SKM-1 (cell line): ENCODE data around the gene MOB4.
"Not testable (repeated sequence)": the region's sequence is repeated elsewhere in the genome, so short reads cannot be mapped to it uniquely, and the experiment has no call there.

Source experiments
- DNase-seq: peaks from one replicate; lab custom pipeline; 2025; ENCODE audit not compliant: unreplicated experiment; lab: John Stamatoyannopoulos, UW

MOB4 gene

GRCh38 chr2:197513915-197514314 lies 2.0 kb upstream of the MOB4 start:
- DNase-seq = no peak

- no peak for DNase-seq
These were observed 1.1 kb upstream of the MOB4 start for GRCh38 chr2:197514754-197515153.

GRCh38 chr2:197515315-197515738 lies 539 bp upstream of the MOB4 start:
- no peak for DNase-seq

GRCh38 chr2:197516393-197516761 lies 511 bp downstream of the MOB4 start:
- DNase-seq = no peak

DNA sequence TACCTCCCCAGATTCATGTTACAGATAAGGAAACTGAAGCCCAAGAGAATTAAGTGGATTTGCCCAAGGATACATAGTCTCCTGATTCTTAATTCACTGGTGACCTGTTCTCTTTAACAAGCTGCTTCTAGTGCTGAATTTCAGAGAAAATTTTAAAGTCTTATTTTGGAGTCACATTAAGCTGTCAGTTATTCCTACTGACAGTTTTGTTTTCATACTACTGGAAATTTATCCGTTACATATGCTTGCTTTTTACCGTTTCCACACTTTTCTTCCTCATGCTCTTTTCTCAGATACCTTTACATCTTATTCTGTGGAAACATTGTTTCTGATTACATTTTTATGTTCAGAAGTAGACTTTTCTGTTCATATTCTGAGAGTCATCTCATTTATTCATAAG lies 1.3 kb downstream of the MOB4 start:
- DNase-seq = no peak

- no peak for DNase-seq
These were observed 22.5 kb downstream of the MOB4 start for GRCh38 chr2:197538412-197538811.

DNA sequence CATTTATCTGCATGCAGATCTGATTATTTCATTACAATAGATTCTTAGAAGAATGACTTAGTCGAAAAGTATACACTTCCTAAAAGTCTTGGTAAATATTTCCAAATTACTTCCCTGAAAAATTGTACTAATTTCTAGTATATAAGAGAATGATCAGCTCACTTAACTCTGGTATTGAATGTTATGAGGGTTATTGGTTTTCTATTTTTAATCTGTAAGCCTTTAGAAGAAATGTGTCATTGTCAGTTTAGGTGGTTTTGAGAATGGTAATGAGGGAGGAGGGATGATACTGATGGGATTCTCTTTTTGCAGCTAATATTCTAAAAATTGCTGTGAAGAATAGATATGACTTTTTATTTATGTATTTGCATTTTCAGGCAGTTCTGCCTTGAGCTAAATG lies 23.9 kb downstream of the MOB4 start:
- DNase-seq = no peak

- DNase-seq = no peak
These were observed 27.3 kb downstream of the MOB4 start for GRCh38 chr2:197543206-197543605.

DNA sequence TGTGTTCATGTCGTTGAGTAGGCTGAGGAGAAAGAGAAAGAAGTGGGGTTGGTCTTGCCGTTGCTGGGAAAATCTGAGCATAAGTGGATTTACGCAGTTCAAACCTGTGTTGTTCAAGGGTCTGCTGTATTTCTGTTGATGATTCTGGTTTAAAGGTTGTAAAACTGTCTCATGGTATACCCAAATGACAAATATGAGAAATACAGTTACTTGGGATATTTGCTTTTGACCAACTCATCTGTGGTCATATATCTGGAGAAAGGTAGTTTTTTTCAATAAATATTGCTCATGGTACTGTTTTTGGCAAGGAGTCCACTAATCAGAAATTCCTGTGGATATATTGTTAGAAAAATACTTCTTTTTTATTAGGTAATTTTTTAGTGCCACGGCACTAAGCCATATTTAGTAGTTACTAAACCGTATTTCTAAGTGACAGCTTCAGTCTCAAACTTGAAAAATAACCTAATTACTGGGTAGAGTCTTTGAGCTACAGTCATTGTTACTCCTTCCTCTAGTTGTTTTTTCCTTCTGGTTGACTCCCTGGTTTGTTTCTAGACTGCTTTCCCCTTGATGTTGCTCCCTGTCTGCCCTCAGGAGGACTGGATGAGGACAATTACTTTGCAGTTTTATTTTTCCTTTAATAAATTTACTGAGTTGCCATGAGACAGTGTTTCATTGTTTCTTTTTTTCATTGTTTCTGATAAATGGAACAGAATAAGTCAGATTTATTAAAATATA lies 31.5 kb downstream of the MOB4 start:
- no peak for DNase-seq

DNA sequence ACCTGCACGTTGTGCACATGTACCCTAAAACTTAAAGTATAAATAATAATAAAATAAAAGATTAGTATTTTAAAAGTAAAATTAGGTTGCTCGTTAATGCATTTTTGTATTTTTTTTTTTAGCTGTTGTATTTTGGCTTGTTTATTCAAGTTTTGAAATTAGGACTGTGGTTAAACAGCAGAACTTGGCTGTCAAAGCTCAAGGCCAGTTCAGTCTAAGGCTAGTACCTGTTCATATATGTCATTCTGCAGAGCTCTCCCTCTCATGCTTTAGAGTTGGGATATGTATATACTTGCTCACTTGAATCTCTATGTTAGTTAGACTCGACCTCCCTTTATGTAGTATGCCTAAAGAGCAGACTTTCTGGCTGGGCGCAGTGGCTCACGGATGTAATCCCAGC lies 32.7 kb downstream of the MOB4 start:
- DNase-seq = no peak

DNA sequence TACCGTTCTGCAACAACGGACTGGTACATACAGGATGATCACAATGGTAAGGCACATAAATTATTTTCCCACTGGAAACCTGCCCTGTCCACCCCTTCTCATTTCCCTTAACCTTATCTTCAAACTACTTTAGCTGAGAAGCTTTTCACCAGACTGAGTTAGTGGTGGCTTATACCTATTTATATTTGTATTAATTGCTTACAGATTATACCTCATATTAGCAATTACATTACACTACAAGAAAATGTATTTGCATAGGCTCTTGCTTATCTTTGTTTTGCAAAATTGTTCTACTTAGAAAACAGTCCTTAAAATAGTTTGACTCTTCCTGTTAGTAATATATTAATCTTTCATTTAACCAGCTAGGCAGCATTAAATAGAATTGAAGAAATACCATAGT lies 35.4 kb downstream of the MOB4 start:
- DNase-seq = not testable (repeated sequence)

DNA sequence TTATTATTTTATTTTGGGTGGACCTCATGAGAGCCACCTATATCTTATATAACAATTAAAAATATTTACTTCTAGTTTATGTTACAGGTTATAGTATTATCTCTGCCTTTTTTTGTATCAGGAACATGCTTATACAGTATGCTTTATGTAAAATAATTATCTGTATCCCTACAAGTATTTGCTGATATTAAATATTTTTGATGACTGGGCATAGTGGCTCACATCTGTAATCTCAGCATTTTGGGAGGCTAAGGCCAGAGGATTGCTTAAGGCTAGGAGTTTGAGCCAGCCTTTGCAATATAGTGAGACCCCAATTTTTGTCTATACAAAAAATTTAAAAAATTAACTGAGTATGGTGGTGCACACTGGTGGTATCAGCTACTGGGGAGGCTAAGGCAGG lies 39.6 kb downstream of the MOB4 start:
- DNase-seq = no peak

DNA sequence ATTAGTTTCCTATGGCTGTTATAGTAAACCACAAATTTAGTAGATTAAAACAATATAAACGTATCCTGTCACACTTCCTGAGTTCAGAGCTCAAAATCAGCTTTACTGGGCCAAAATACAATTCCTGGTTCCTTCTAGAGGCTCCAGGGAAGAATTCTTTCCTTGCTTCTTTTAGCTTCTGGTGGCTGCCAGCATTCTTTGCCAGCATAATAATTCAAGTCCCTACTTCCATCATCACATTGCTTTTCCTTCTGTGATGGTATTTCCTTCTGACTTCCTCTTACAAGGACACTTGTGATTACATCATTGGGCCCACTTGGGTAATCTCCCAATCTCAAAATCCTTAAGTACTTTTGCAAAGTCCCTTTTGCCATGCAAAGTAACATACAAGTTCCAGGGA lies 40.6 kb downstream of the MOB4 start:
- peak; percentile 16 for DNase-seq

- no peak for DNase-seq
These were observed 42.5 kb downstream of the MOB4 start for GRCh38 chr2:197558393-197558792.

DNA sequence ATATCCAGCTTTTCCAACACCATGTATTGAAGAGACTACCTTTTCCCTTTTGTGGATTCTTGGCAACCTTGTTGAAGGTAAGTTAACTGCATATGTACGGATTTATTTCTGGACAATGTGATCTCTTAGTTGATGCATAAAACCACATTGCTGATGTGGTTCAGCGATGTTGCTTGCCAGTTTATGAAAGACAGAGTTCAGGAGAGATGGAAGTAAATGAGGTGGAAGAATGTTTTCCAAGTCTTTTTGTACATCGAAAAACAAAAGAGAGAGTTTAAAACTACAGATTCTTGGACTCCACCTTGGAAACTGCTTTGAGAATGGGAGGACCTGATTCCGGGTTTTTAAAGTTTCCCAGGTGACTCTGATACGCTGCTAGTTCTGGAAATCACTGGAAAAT lies 43.8 kb downstream of the MOB4 start:
- no peak for DNase-seq

GRCh38 chr2:197560146-197560665 lies 44.3 kb downstream of the MOB4 start:
- DNase-seq = no peak

DNA sequence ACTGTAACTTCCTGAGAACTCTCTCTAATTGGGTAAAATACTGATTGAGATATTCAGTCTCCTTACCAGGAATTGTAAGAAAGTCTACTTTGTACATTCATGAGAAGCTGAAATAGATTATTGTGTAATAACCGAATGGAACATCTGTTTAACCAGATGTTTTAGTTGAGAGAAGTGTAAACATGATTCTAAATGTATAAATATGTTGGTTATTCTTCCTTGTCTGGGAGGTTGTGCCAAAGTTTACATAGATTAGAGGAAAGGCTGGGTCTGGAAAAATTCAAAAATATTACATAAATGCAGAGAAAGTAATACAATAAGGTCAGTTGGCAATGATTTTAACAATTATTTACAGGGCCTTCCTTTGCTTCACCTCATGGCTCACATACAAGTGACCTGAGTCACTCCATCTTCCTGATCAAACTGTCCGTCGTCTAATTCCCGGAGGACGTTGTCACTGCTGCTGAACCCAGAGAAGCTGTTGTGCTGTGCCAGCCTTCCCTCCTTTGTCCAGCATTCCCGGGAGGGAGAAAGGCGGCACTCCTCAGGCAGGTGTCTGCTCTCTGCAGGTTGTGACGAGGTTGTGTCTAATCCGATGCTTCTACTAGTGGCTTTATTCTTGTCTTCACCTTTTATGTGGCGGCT lies 55.9 kb downstream of the MOB4 start:
- DNase-seq = no peak

GRCh38 chr2:197573608-197574007 lies 57.7 kb downstream of the MOB4 start:
- no peak for DNase-seq

DNA sequence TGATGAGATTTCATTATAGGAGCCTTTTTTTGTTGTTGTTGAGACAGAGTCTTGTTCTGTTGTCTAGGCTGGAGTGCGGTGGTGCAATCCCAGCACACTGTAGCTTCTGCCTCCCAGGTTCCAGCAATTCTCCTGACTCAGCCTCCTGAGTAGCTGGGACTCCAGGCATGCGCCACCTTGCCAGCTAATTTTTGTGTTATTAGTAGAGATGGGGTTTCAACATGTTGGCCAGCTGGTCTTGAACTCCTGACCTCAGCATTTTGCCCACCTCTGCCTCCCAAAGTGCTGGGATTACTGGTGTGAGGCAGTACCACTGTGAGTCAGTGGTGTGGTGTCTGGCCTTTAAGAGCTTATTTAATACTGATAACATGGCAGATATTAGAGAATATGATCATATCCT lies 60.1 kb downstream of the MOB4 start:
- DNase-seq = no peak

- DNase-seq = no peak
These were observed 60.8 kb downstream of the MOB4 start for GRCh38 chr2:197576631-197577030.

- DNase-seq = no peak
These were observed 61.6 kb downstream of the MOB4 start for GRCh38 chr2:197577446-197577845.

DNA sequence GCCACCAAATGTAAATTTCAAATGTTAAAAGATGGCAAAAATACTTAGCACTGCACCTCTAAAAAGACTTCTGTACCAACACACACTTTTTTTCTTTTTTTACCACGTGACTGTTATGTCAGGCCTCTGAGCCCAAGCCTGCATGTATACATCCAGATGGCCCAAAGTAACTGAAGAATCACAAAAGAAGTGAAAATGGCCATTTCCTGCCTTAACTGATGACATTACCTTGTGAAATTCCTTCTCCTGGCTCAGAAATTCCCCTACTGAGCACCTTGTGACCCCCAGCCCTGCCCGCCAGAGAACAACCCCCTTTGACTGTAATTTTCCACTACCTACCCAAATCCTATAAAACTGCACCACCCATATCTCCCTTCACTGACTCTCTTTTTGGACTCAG lies 62.4 kb downstream of the MOB4 start:
- not testable (repeated sequence) for DNase-seq

DNA sequence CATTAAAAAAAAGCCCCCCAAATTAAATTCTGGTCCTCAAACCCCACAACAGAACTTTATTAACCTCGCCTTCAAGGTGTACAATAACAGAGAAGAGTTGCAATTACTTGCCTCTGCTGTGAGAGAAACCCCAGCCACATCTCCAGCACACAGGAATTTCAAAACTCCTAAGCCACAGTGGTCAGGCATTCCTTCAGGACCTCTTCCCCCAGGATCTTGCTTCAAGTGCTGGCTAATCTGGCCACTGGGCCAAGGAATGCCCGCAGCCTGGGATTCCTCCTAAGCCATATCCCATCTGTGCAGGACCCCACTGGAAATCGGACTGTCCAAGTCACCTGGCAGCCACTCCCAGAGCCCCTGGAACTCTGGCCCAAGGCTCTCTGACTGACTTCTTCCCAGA lies 64.3 kb downstream of the MOB4 start:
- DNase-seq = not testable (repeated sequence)
